Caco-2 (cell line): Measurements from ENCODE around the gene PTGIS. TPM values are rescaled to one million over a fixed set of nuclear protein-coding genes. Genes with fewer than 3 reads are reported as not detected.

ENCODE experiments used
- BruUV-seq: library from RNA; stranded (reverse); fragments of 400-500 nt; replicated peaks from 2 replicates; lab custom pipeline; 2021; lab: Mats Ljungman, UMichigan
- CTCF ChIA-PET: fragments of 300-600 bp; sonication (Branson Sonifier 250); formaldehyde crosslinking; loops from one replicate; lab custom pipeline; 2022; ENCODE audit warnings: antibody characterized with exemption; lab: Charles Lee
- POLR2A ChIA-PET: fragments of 300-600 bp; sonication (Branson Sonifier 250); formaldehyde crosslinking; loops from one replicate; lab custom pipeline; 2022; ENCODE audit warnings: antibody characterized with exemption; lab: Charles Lee
- DNase-seq, 2 experiments: peaks; one replicate each; pipeline versions ENCODE4 v3.0.0 to v3.0.0-alpha.2; 2020 to 2022
- H3K27me3 ChIP-seq: replicated peaks from 2 replicates; pipeline ENCODE4 v1.6.0; 2011; ENCODE audit warnings: low read length; ENCODE audit not compliant: control insufficient read depth, insufficient read depth
- H3K36me3 ChIP-seq: 2 replicates; pipeline ENCODE4 v1.5.1; 2011; ENCODE audit warnings: low read length; ENCODE audit not compliant: control insufficient read depth, insufficient read depth
- H3K4me1 ChIP-seq: fragments of 250-450 bp; sonication (Bioruptor Pico); 2 replicates; pipeline ENCODE4 v1.5.1; 2020; ENCODE audit warnings: mild to moderate bottlenecking
- H3K4me3 ChIP-seq: 2 replicates; pipeline ENCODE4 v1.5.1; 2011; ENCODE audit warnings: low read depth, mild to moderate bottlenecking, control low read depth, low read length
- H3K9me3 ChIP-seq: fragments of 250-450 bp; sonication (Bioruptor Pico); 2 replicates; pipeline ENCODE4 v1.5.1; 2020; ENCODE audit warnings: mild to moderate bottlenecking, moderate library complexity
- H3K27ac Mint-ChIP-seq: one replicate; pipeline ENCODE4 v1.8.0; 2022; ENCODE audit warnings: mixed read lengths; ENCODE audit not compliant: unreplicated experiment
- H3K27me3 Mint-ChIP-seq: one replicate; pipeline ENCODE4 v1.8.0; 2022; ENCODE audit warnings: mixed read lengths; ENCODE audit not compliant: insufficient read depth, unreplicated experiment
- H3K36me3 Mint-ChIP-seq: one replicate; pipeline ENCODE4 v1.8.0; 2022; ENCODE audit warnings: mild to moderate bottlenecking, mixed read lengths; ENCODE audit not compliant: insufficient read depth, unreplicated experiment
- H3K4me1 Mint-ChIP-seq: one replicate; pipeline ENCODE4 v1.8.0; 2022; ENCODE audit warnings: low read depth, mixed read lengths; ENCODE audit not compliant: unreplicated experiment
- H3K4me3 Mint-ChIP-seq: one replicate; pipeline ENCODE4 v1.8.0; 2022; ENCODE audit warnings: mild to moderate bottlenecking, moderate library complexity, mixed read lengths; ENCODE audit not compliant: unreplicated experiment
- H3K9me3 Mint-ChIP-seq: one replicate; pipeline ENCODE4 v1.8.0; 2022; ENCODE audit warnings: mixed read lengths; ENCODE audit not compliant: unreplicated experiment
- CTCF ChIP-seq, 2 experiments: fragments of 200-600 bp in 1 of 2; IDR thresholded peaks; 1 replicate in 1 of 2; 2 replicates in 1 of 2; pipeline versions ENCODE4 v1.5.1 to v1.8.0; 2011 to 2022; ENCODE audit warnings: antibody characterized with exemption in 1 of 2, control low read depth in 1 of 2, inconsistent platforms in 1 of 2, low read depth in 1 of 2, low read length in 1 of 2, mild to moderate bottlenecking in 1 of 2, moderate library complexity in 1 of 2; ENCODE audit not compliant: insufficient read depth in 1 of 2, severe bottlenecking in 1 of 2, unreplicated experiment in 1 of 2
- intact Hi-C: fragments of 100-400 bp; cut with micrococcal nuclease; formaldehyde crosslinking; loops from one replicate; pipeline ENCODE4 v1.10.0; 2022; ENCODE audit not compliant: unreplicated experiment
- total RNA-seq: library from RNA; stranded (reverse); gene quantifications from 2 replicates; pipeline ENCODE4 v1.2.3, GENCODE V29; 2022

The PTGIS gene
- total RNA-seq, 1 experiment from 2014 or later: 2.7 TPM

GRCh38 chr20:49481116-49481515 is 86.8 kb downstream of the PTGIS start:
- no TSS peak for BruUV-seq
- H3K4me3 ChIP-seq: no peak overlapping the region
- H3K27me3 ChIP-seq: peaks cover 2% of the 10 kb centered on the region
- intact Hi-C loops: no loop called here
- no peak for DNase-seq
- H3K9me3 ChIP-seq: no peaks in the 10 kb centered on the region
- peaks cover 4% of the 10 kb centered on the region; the same call in 1 of the 2 replicates for H3K4me1 ChIP-seq
- Mint-ChIP-seq H3K27me3 (peaks cover 21% of the 10 kb centered on the region), H3K4me3 (no peak overlapping the region), H3K36me3 (no peaks in the 10 kb centered on the region), H3K27ac (no peak overlapping the region), H3K9me3 (no peaks in the 10 kb centered on the region), H3K4me1 (peaks cover 14% of the 10 kb centered on the region)
- CTCF ChIA-PET: no interaction called here
- no peaks in the 10 kb centered on the region for H3K36me3 ChIP-seq
- no peak for TF ChIP-seq CTCF (IDR thresholded peaks at IDR 0.05; ENCODE audit: insufficient read depth in 1 of 2, low read depth in 1 of 2, low read length in 1 of 2, severe bottlenecking in 1 of 2, unreplicated experiment in 1 of 2)
- POLR2A ChIA-PET: no interaction called here

GRCh38 chr20:49480236-49480635 is 87.7 kb downstream of the PTGIS start:
- H3K4me3 Mint-ChIP-seq: no peak overlapping the region
- H3K36me3 Mint-ChIP-seq: no peaks in the 10 kb centered on the region
- Histone ChIP-seq H3K4me1 (peaks cover 9% of the 10 kb centered on the region), H3K27me3 (peaks cover 2% of the 10 kb centered on the region), H3K9me3 (no peaks in the 10 kb centered on the region), H3K4me3 (no peak overlapping the region), H3K36me3 (no peaks in the 10 kb centered on the region)
- BruUV-seq: no TSS peak
- no peaks in the 10 kb centered on the region for H3K9me3 Mint-ChIP-seq
- no peak for TF ChIP-seq CTCF (IDR thresholded peaks at IDR 0.05; ENCODE audit: insufficient read depth in 1 of 2, low read depth in 1 of 2, low read length in 1 of 2, severe bottlenecking in 1 of 2, unreplicated experiment in 1 of 2)
- intact Hi-C loops: no loop called here
- H3K27ac Mint-ChIP-seq: no peak overlapping the region
- DNase-seq: no peak
- H3K4me1 Mint-ChIP-seq: peaks cover 14% of the 10 kb centered on the region
- peaks cover 15% of the 10 kb centered on the region for H3K27me3 Mint-ChIP-seq
- POLR2A ChIA-PET: no interaction called here
- CTCF ChIA-PET: no interaction called here

- peaks cover 15% of the 10 kb centered on the region for H3K27me3 Mint-ChIP-seq
- intact Hi-C loops: no loop called here
- no peak for TF ChIP-seq CTCF (IDR thresholded peaks at IDR 0.05; ENCODE audit: insufficient read depth in 1 of 2, low read depth in 1 of 2, low read length in 1 of 2, severe bottlenecking in 1 of 2, unreplicated experiment in 1 of 2)
- ChIA-PET CTCF (no interaction called here), POLR2A (no interaction called here)
- no TSS peak for BruUV-seq
- no peak for DNase-seq
- H3K4me1 ChIP-seq: peaks cover 9% of the 10 kb centered on the region
- H3K36me3 ChIP-seq: no peaks in the 10 kb centered on the region
- peaks cover 2% of the 10 kb centered on the region for H3K27me3 ChIP-seq
- peaks cover 14% of the 10 kb centered on the region for H3K4me1 Mint-ChIP-seq
- no peaks in the 10 kb centered on the region for H3K9me3 Mint-ChIP-seq
- H3K4me3 Mint-ChIP-seq: no peak overlapping the region
- H3K4me3 ChIP-seq: no peak overlapping the region
- no peaks in the 10 kb centered on the region for H3K9me3 ChIP-seq
- no peaks in the 10 kb centered on the region for H3K36me3 Mint-ChIP-seq
- no peak overlapping the region for H3K27ac Mint-ChIP-seq
These were observed 88.2 kb downstream of the PTGIS start for GRCh38 chr20:49479785-49480184.
